Common myeloid progenitor, CD34-positive (primary cell): ENCODE measurements around the gene SLC26A8.
"Not testable (repeated sequence)": the region's sequence is repeated elsewhere in the genome, so short reads cannot be mapped to it uniquely, and the experiment has no call there.

ENCODE experiments used
- CTCF ChIA-PET: fragments of 350-600 bp; sonication (Branson Sonifier 250); formaldehyde crosslinking; loops from one replicate; lab custom pipeline; 2021; ENCODE audit warnings: antibody characterized with exemption; lab: Charles Lee
- POLR2A ChIA-PET: fragments of 350-600 bp; sonication (Branson Sonifier 250); formaldehyde crosslinking; loops from one replicate; lab custom pipeline; 2021; ENCODE audit warnings: antibody characterized with exemption; lab: Charles Lee
- DNase-seq, 3 donors: peaks; one replicate each; pipeline versions ENCODE4 v3.0.0 to v3.0.0-alpha.2; 2013
- H3K27ac ChIP-seq, 2 experiments: 1 replicate in 1 of 2; 2 replicates in 1 of 2; pipeline ENCODE4 v1.7.0; 2013; ENCODE audit warnings: inconsistent platforms in 2 of 2, low read length in 2 of 2, mild to moderate bottlenecking in 2 of 2, low read depth in 1 of 2, moderate library complexity in 1 of 2; ENCODE audit not compliant: severe bottlenecking in 2 of 2, insufficient read depth in 1 of 2, poor library complexity in 1 of 2
- H3K27me3 ChIP-seq, 5 experiments: replicated peaks in 2 of 5; 1 replicate in 3 of 5; 2 replicates in 2 of 5; pipeline versions ENCODE4 v1.6.1 to v1.7.0; 2013; ENCODE audit warnings: low read length in 4 of 5, mild to moderate bottlenecking in 2 of 5, moderate library complexity in 2 of 5, inconsistent platforms in 1 of 5; ENCODE audit not compliant: insufficient read depth in 5 of 5, control insufficient read depth in 4 of 5
- H3K36me3 ChIP-seq, 4 experiments: 1 replicate in 2 of 4; 2 replicates in 2 of 4; pipeline versions ENCODE4 v1.6.1 to v1.7.0; 2013; ENCODE audit warnings: low read length in 3 of 4, control low read depth in 1 of 4, mild to moderate bottlenecking in 1 of 4; ENCODE audit not compliant: control insufficient read depth in 4 of 4, insufficient read depth in 4 of 4
- H3K4me1 ChIP-seq, 4 experiments: 1 replicate in 3 of 4; 2 replicates in 1 of 4; pipeline versions ENCODE4 v1.6.1 to v1.7.1; 2013; ENCODE audit warnings: low read length in 3 of 4, mild to moderate bottlenecking in 3 of 4, control low read depth in 1 of 4, inconsistent platforms in 1 of 4, moderate library complexity in 1 of 4; ENCODE audit not compliant: control insufficient read depth in 4 of 4, insufficient read depth in 4 of 4; ENCODE audit errors: control extremely low read depth in 1 of 4
- H3K4me3 ChIP-seq, 7 experiments: 1 replicate in 4 of 7; 2 replicates in 3 of 7; pipeline versions ENCODE4 v1.5.1 to v1.7.0; 2013; ENCODE audit warnings: mild to moderate bottlenecking in 7 of 7, low read length in 6 of 7, moderate library complexity in 6 of 7, inconsistent platforms in 2 of 7, low read depth in 2 of 7, control low read depth in 1 of 7; ENCODE audit not compliant: insufficient read depth in 4 of 7, control insufficient read depth in 1 of 7; ENCODE audit errors: extremely low read depth in 1 of 7
- H3K9me3 ChIP-seq, 5 experiments: 1 replicate in 4 of 5; 2 replicates in 1 of 5; pipeline versions ENCODE4 v1.6.1 to v1.7.1; 2013; ENCODE audit warnings: low read length in 4 of 5, mild to moderate bottlenecking in 2 of 5, inconsistent platforms in 1 of 5, low read depth in 1 of 5, moderate library complexity in 1 of 5; ENCODE audit not compliant: control insufficient read depth in 4 of 5, insufficient read depth in 2 of 5; ENCODE audit errors: control extremely low read depth in 1 of 5
- WGBS: methylation state at CpG from one replicate; pipeline ENCODE4 v1.1.5; 2013; ENCODE audit not compliant: insufficient coverage; 5-methylcytosine and 5-hydroxymethylcytosine counted together

Gene SLC26A8

DNA sequence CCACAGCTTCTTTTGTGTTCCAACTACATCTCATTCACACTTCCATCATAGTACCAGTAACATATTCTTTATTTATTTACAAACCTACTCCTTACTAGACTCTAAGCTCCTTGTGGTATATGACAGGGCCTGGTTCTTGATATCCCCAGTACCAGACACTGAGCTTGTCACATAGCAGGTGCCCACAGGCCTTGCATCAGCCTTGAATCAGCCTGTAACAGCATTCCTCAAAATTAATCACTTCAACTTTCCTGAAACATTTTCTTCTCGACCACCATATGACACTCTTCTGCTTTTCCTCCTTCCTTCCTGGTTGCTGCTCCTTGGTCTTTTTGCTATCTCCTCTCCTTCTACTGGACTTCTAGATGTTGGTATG, 78.8 kb downstream of the SLC26A8 start:
- Histone ChIP-seq H3K27me3 (no peaks in the 10 kb centered on the region), H3K4me1 (no peaks in the 10 kb centered on the region), H3K27ac (no peak overlapping the region), H3K4me3 (no peak overlapping the region), H3K36me3 (no peaks in the 10 kb centered on the region), H3K9me3 (peaks cover 0 to 4% (median 1%) of the 10 kb centered on the region in 5 experiments)
- ChIA-PET CTCF (no interaction called here), POLR2A (no interaction called here)
- WGBS, result 56% methylated on average over 1 of the region's 1 CpG
- DNase-seq, result no peak

DNA sequence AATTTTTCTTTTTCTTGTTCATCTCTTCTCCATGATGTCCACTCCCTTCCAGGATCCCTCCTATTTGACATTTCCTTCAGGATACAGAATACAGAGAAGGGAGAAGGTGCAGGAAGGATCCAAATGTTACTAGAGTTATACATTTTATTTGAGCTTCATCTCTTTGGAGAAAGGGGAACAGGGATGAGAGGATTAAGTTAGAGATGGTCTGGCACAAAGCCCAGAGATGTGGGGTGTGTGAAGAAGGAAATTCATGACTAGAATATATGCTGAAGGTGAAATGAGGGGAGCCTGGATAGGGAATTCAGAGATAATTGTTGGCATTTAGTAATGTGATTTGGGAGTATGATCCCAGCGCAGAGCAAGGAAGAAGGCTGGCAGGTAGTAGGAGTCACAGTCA, 81.1 kb downstream of the SLC26A8 start:
- Histone ChIP-seq H3K27ac (no peak overlapping the region), H3K36me3 (no peaks in the 10 kb centered on the region), H3K4me1 (no peaks in the 10 kb centered on the region), H3K9me3 (peaks cover 0 to 4% (median 3%) of the 10 kb centered on the region in 5 experiments), H3K4me3 (no peak overlapping the region), H3K27me3 (no peaks in the 10 kb centered on the region)
- ChIA-PET CTCF (no interaction called here), POLR2A (no interaction called here)
- no peak for DNase-seq
- WGBS, result 83% methylated on average over 1 of the region's 1 CpG

GRCh38 chr6:35942355-35942754, 82.1 kb downstream of the SLC26A8 start:
- H3K27ac ChIP-seq, result no peak overlapping the region
- ChIA-PET CTCF (no interaction called here), POLR2A (no interaction called here)
- no peaks in the 10 kb centered on the region for H3K4me1 ChIP-seq
- H3K27me3 ChIP-seq, result no peaks in the 10 kb centered on the region
- H3K4me3 ChIP-seq, result no peak overlapping the region
- peaks cover 0 to 4% (median 3%) of the 10 kb centered on the region in 5 experiments for H3K9me3 ChIP-seq
- DNase-seq, result no peak
- H3K36me3 ChIP-seq, result no peaks in the 10 kb centered on the region

DNA sequence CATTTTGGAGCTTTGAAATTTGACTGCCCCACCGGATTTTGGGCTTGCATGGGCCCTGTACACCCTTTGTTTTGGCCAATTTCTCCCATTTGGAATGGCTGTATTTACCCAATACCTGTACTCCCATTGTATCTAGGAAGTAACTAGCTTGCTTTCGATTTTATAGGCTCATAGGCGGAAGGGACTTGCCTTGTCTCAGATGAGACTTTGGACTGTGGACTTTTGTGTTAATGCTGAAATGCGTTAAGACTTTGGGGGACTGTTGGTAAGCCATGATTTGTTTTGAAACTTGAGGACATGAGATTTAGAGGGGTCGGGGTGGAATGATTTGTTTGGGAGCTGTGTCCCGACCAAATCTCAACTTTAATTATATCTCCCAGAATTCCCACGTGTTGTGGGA, 83.3 kb downstream of the SLC26A8 start:
- POLR2A ChIA-PET, H3K4me3 ChIP-seq, H3K27me3 ChIP-seq, H3K27ac ChIP-seq, H3K9me3 ChIP-seq, DNase-seq, H3K4me1 ChIP-seq, H3K36me3 ChIP-seq: not testable (repeated sequence)
- WGBS, result 100% methylated on average over 2 of the region's 7 CpGs
- CTCF ChIA-PET, result interaction anchor here (0.7 kb wide), 1 partner anchor 17 kb away, joined by 3 read pairs; no protein-coding TSS in a partner anchor

- H3K36me3 ChIP-seq, H3K9me3 ChIP-seq, DNase-seq, H3K27ac ChIP-seq, H3K4me3 ChIP-seq, CTCF ChIA-PET, POLR2A ChIA-PET, H3K27me3 ChIP-seq, H3K4me1 ChIP-seq: not testable (repeated sequence)
- WGBS, result 96% methylated on average over 2 of the region's 2 CpGs
Measured at GRCh38 chr6:35940014-35940413, 84.4 kb downstream of the SLC26A8 start.

DNA sequence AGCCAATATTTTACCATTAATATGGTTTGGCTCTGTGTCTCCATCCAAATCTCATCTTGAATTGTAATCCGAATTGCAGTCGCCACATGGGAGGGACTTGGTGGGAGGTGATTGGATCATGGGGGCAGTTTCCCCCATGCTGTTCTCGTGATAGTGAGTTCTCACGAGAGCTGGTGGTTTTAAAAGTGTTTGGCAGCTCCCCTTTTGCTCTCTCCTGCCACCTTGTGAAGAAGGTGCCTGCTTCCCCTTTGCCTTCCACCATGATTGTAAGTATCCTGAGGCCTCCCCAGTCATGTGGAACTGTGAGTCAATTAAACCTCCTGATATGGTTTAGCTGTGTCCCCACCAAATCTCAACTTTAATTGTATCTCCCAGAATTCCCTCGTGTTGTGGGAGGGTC, 85.2 kb downstream of the SLC26A8 start:
- DNase-seq, H3K4me1 ChIP-seq, H3K27me3 ChIP-seq, POLR2A ChIA-PET, H3K9me3 ChIP-seq, H3K4me3 ChIP-seq, CTCF ChIA-PET, H3K36me3 ChIP-seq, H3K27ac ChIP-seq: not testable (repeated sequence)
- 100% methylated on average over 3 of the region's 5 CpGs for WGBS

DNA sequence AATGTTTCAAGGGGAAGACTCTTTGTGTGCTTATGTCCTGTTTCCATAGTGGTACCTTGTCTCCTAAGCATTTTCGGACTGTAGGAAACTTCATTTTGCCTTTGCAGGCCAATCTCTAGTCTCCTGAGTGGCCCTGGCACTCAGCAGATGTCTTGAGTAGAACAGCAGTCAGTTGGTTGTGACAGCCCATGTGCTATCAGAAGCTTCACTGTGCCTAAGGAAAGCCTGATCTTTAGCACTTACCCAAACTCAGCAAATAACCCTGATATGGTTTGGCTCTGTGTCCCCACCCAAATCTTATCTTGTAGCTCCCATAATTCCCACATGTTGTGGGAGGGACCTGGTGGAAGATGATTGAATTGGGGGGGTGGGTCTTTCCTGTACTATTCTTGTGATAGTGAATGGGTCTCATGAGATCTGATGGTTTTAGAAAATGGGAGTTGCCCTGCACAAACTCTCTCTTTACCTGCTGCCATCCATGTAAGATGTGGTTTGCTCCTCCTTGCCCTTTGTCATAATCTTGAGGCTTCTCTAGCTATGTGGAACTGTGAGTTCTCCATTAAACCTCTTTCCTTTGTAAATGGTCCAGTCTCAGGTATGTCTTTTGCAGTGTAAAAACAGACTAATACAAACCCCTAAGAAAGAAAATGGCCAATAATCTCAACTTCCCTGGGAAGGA, 87.6 kb downstream of the SLC26A8 start:
- Histone ChIP-seq H3K27me3 (no peaks in the 10 kb centered on the region), H3K27ac (no peak overlapping the region), H3K9me3 (peaks cover 0 to 8% (median 2%) of the 10 kb centered on the region in 5 experiments), H3K36me3 (no peaks in the 10 kb centered on the region), H3K4me1 (no peaks in the 10 kb centered on the region), H3K4me3 (no peak overlapping the region)
- 100% methylated on average over 1 of the region's 1 CpG for WGBS
- ChIA-PET CTCF (no interaction called here), POLR2A (no interaction called here)
- DNase-seq, result no peak
